Sigmoid colon (tissue), 4 donors: ENCODE measurements around the gene UBQLNL.

ENCODE experiments used
- CTCF ChIP-seq, 4 experiments: fragments of 450-650 bp in 3 of 4; fragments of 200-600 bp in 1 of 4; IDR thresholded peaks; one replicate each; pipeline ENCODE4 v1.5.1; 2016 to 2019; ENCODE audit warnings: antibody characterized with exemption in 4 of 4, mild to moderate bottlenecking in 3 of 4, moderate library complexity in 2 of 4
- POLR2A ChIP-seq, 2 donors: fragments of 450-650 bp; IDR thresholded peaks; one replicate each; pipeline ENCODE4 v1.6.1; 2016; ENCODE audit warnings: antibody characterized with exemption in 2 of 2, mild to moderate bottlenecking in 2 of 2, moderate library complexity in 2 of 2
- POLR2AphosphoS5 ChIP-seq, 4 donors: sonication (generic); formaldehyde crosslinking; IDR thresholded peaks; one replicate each; pipeline ENCODE4 v1.6.1; 2017; ENCODE audit warnings: antibody characterized with exemption in 4 of 4

- TF ChIP-seq CTCF (IDR thresholded peaks at IDR 0.05) (no peak), POLR2A (IDR thresholded peaks at IDR 0.05) (no peak), POLR2AphosphoS5 (IDR thresholded peaks at IDR 0.05) (no peak)
Observed at GRCh38 chr11:5556596-5557188, 40.2 kb upstream of the UBQLNL start.
